Heart left ventricle (tissue), 16 donors: Measurements from ENCODE around the gene BICDL1. TPM values are rescaled to one million over a fixed set of nuclear protein-coding genes. Genes with fewer than 3 reads are reported as not detected.

ENCODE experiments used
- ATAC-seq, 4 donors: fragments of 200-7000 bp; cut with Tn5 transposase; one replicate each; pipeline ENCODE4 v1.9.1; 2020 to 2022; ENCODE audit warnings: moderate library complexity in 4 of 4, mild to moderate bottlenecking in 3 of 4, moderate number of reproducible peaks in 1 of 4
- DNase-seq, 5 donors: peaks; one replicate each; pipeline ENCODE4 v3.0.0-alpha.2; 2020
- H3K27ac ChIP-seq, 12 donors: fragments of 200-600 bp; sonication (generic) in 4 of 12; one replicate each; pipeline versions ENCODE4 v1.5.0 to v1.8.0; 2016 to 2022; ENCODE audit warnings: mild to moderate bottlenecking in 2 of 12
- H3K27me3 ChIP-seq, 9 donors: fragments of 200-600 bp; sonication (generic) in 2 of 9; one replicate each; pipeline versions ENCODE4 v1.5.1 to v1.8.0; 2016 to 2022; ENCODE audit warnings: mild to moderate bottlenecking in 3 of 9
- H3K36me3 ChIP-seq, 9 donors: fragments of 200-600 bp; sonication (generic) in 2 of 9; one replicate each; pipeline versions ENCODE4 v1.5.0 to v1.8.0; 2018 to 2022; ENCODE audit warnings: mild to moderate bottlenecking in 2 of 9
- H3K4me1 ChIP-seq, 12 donors: fragments of 200-600 bp; sonication (generic) in 4 of 12; one replicate each; pipeline versions ENCODE4 v1.5.0 to v1.8.0; 2016 to 2022; ENCODE audit warnings: mild to moderate bottlenecking in 3 of 12
- H3K4me3 ChIP-seq, 12 donors: fragments of 200-600 bp; sonication (generic) in 4 of 12; one replicate each; pipeline versions ENCODE4 v1.5.0 to v1.8.0; 2017 to 2022; ENCODE audit warnings: mild to moderate bottlenecking in 9 of 12, moderate library complexity in 4 of 12
- H3K9me3 ChIP-seq, 12 donors: fragments of 200-600 bp; sonication (generic) in 4 of 12; one replicate each; pipeline versions ENCODE4 v1.5.0 to v1.8.0; 2016 to 2022; ENCODE audit warnings: mild to moderate bottlenecking in 1 of 12
- POLR2A ChIP-seq, 2 donors: fragments of 450-650 bp; IDR thresholded peaks; one replicate each; pipeline ENCODE4 v1.6.1; 2017; ENCODE audit warnings: antibody characterized with exemption in 2 of 2, mild to moderate bottlenecking in 2 of 2, moderate library complexity in 2 of 2
- WGBS, 4 donors: extraction: QIAGEN DNeasy Blood & Tissue Kit in 2 of 4; methylation state at CpG; one replicate each; pipeline versions ENCODE4 v1.1.5 to v1.1.7; 2013 to 2018; 5-methylcytosine and 5-hydroxymethylcytosine counted together
- intact Hi-C, 10 donors: fragments of 100-400 bp; cut with DNase I; formaldehyde crosslinking; loops; one replicate each; pipeline versions ENCODE4 v1.11.1 to v1.14.2; 2022
- polyA plus RNA-seq, 2 donors: library from polyadenylated mRNA; stranded (reverse); fragments of 200-250 nt; gene quantifications; one replicate each; pipeline ENCODE4 v1.2.3, GENCODE V29; 2013
- total RNA-seq, 9 donors: library from RNA; depleted of rRNA in 2 of 9; stranded (reverse); fragments of >200 nt in 2 of 9; fragmentation: NEBNext Ultra II Directional in 3 of 9; extraction: Animal tissue kit (Norgen Biotek cat#: 25700) in 3 of 9; gene quantifications; one replicate each; pipeline versions ENCODE4 v1.1.0 to v1.2.4, GENCODE V29; 2016 to 2023
- TF ChIP-seq, protein P1 (sequence below), 12 donors: fragments of 200-600 bp; sonication (generic) in 4 of 12; IDR thresholded peaks; one replicate each; pipeline versions ENCODE4 v1.5.0 to v1.8.0; 2018 to 2022; ENCODE audit warnings: antibody characterized with exemption in 12 of 12, mild to moderate bottlenecking in 5 of 12
- donor health status: ischemic (EF 13 %, LVEDD 7.1; RV severe dilation, severe dysfunction).
- donor health status: healthy with polysubstance abuse.
- donor health status: DM: no; HTN: yes; CAD: no.
- donor health status: DM: no; HTN: no; CAD: no.
- donor health status: ischemic (EF 25% LVEDD 6.9; RV normal size, moderate dysfunction).
- donor health status: ischemic (EF 25% LVEDD 5.7; RV mildly dilated, moderate dysfunction).
- donor health status: healthy.
- donor health status: DM: yes; HTN: yes; CAD: no.
- donor health status: ischemic (EF 35%, LVEDD 5.7; RV mildly dilated, moderate dysfunction).
- donor health status: nonischemic (EF 11% LVEDD 7.7; RV severe dilation, severe dysfunction).
- donor health status: DM: yes; HTN: yes; CAD: no.
- donor health status: PGD.
- donor health status: ischemic (EF 29% LVEDD 5.4; RV normal size, mild dysfunction).
- donor health status: nonischemic (EF 23%, LVEDD 6.1; RV moderate dilation, normal function).

The BICDL1 gene
- total and polyA plus RNA-seq, 11 donors, result 0.12 to 28.0 (median 0.30) TPM; not detected in 4

DNA sequence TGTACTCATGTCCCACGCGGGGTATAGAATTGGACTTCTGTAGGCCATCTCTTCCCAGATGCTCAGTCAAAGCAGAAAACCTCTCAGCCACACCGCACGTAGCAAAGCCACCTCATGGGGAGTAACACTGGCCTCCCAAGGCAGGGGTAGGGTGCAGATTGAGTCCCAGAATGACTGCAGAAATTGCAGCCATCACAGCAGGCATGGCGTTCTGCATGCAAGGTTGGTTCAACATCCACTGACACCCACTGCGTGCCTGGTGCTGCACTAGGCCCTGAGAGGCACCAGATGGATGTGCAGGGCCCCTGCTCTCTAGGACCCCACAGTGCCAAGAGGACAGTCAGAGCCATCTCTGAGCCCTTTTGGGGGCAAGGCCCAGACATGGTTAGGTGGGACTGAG lies 87.6 kb downstream of the BICDL1 start:
- intact Hi-C loops, result no loop called here
- no peak for DNase-seq

DNA sequence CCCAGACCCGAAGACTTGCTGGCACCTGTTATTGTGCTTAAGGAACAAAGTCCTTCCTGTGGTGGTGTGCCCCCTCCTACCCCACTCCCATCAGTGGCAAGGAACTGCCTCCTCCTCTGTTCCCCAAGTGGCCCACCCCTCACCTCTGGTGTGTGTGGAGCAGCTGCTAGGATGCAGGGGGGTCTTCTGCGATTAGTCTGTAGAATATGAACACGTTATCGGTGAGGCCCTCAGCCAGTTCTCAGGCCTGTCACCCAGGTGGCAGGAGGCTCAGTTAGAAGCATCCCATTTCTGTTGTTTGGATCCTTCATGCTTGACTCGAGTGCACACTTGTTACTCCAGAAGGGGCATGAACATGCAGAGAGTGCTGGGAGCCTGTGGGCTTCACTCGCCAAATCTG lies 88.2 kb downstream of the BICDL1 start:
- Histone ChIP-seq H3K27me3 (peaks cover 0 to 4% (median 0%) of the 10 kb centered on the region in 9 donors), H3K36me3 (no peaks in the 10 kb centered on the region), H3K27ac (no peak overlapping the region), H3K9me3 (no peaks in the 10 kb centered on the region), H3K4me3 (no peak overlapping the region), H3K4me1 (peaks cover 0 to 7% (median 0%) of the 10 kb centered on the region in 12 donors)
- no peak for ATAC-seq
- DNase-seq, result no peak
- TF ChIP-seq, protein P1, sequence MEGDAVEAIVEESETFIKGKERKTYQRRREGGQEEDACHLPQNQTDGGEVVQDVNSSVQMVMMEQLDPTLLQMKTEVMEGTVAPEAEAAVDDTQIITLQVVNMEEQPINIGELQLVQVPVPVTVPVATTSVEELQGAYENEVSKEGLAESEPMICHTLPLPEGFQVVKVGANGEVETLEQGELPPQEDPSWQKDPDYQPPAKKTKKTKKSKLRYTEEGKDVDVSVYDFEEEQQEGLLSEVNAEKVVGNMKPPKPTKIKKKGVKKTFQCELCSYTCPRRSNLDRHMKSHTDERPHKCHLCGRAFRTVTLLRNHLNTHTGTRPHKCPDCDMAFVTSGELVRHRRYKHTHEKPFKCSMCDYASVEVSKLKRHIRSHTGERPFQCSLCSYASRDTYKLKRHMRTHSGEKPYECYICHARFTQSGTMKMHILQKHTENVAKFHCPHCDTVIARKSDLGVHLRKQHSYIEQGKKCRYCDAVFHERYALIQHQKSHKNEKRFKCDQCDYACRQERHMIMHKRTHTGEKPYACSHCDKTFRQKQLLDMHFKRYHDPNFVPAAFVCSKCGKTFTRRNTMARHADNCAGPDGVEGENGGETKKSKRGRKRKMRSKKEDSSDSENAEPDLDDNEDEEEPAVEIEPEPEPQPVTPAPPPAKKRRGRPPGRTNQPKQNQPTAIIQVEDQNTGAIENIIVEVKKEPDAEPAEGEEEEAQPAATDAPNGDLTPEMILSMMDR (IDR thresholded peaks at IDR 0.05), result no peak
- no peak for TF ChIP-seq POLR2A (IDR thresholded peaks at IDR 0.05)
- intact Hi-C loops, result no loop called here
- WGBS, 4 donors, result 87 to 93% (median 90%) methylated on average over 6 of the region's 6 CpGs

More for the DNA sequence above, 87.6 kb downstream of the BICDL1 start:
- no peak overlapping the region for H3K27ac ChIP-seq
- 95 to 99% (median 97%) methylated on average over 4 to 6 of the region's 6 CpGs for WGBS, 4 donors
- no peak for ATAC-seq
- no peaks in the 10 kb centered on the region for H3K9me3 ChIP-seq
- peaks cover 0 to 4% (median 0%) of the 10 kb centered on the region in 9 donors for H3K27me3 ChIP-seq
- TF ChIP-seq, protein P1 (IDR thresholded peaks at IDR 0.05), result no peak
- no peak for TF ChIP-seq POLR2A (IDR thresholded peaks at IDR 0.05)
- H3K4me3 ChIP-seq, result no peak overlapping the region
- H3K36me3 ChIP-seq, result no peaks in the 10 kb centered on the region
- H3K4me1 ChIP-seq, result peaks cover 0 to 7% (median 0%) of the 10 kb centered on the region in 12 donors

DNA sequence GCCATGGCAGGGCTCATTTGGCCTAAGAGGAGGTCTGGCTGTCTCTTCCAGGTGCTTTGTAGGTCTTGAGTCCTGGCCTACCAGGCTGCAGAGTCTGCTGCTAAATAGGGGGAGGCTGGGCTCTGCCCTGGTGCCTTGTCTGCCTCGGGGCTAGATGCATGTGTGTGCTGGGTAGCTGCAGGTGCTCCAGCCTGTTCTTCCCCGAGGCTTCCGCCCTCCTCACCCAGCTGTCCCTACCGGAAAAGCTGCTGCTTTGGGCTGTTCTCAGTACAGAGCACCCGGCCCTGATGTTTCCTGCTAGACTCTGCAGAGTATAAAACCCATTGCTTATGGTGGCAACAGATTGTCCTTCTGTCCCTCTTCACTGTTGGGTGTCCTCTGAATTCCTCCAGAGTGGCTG lies 89.8 kb downstream of the BICDL1 start:
- Histone ChIP-seq H3K9me3 (no peaks in the 10 kb centered on the region), H3K4me1 (peaks cover 0 to 7% (median 0%) of the 10 kb centered on the region in 12 donors), H3K27me3 (peaks cover 0 to 4% (median 0%) of the 10 kb centered on the region in 9 donors), H3K36me3 (no peaks in the 10 kb centered on the region), H3K4me3 (no peak overlapping the region), H3K27ac (peak overlapping the region in 3 of 12 donors; percentile 11 to 29 (median 27))
- 52 to 71% (median 68%) methylated on average over 2 to 5 of the region's 5 CpGs for WGBS, 4 donors
- peak in 1 of 5 donors; percentile 7 for DNase-seq
- peak in 2 of 4 donors; percentile 11 to 62 for ATAC-seq
- intact Hi-C loops, result no loop called here
- TF ChIP-seq, protein P1 (IDR thresholded peaks at IDR 0.05), result no peak
- TF ChIP-seq POLR2A (IDR thresholded peaks at IDR 0.05), result no peak

DNA sequence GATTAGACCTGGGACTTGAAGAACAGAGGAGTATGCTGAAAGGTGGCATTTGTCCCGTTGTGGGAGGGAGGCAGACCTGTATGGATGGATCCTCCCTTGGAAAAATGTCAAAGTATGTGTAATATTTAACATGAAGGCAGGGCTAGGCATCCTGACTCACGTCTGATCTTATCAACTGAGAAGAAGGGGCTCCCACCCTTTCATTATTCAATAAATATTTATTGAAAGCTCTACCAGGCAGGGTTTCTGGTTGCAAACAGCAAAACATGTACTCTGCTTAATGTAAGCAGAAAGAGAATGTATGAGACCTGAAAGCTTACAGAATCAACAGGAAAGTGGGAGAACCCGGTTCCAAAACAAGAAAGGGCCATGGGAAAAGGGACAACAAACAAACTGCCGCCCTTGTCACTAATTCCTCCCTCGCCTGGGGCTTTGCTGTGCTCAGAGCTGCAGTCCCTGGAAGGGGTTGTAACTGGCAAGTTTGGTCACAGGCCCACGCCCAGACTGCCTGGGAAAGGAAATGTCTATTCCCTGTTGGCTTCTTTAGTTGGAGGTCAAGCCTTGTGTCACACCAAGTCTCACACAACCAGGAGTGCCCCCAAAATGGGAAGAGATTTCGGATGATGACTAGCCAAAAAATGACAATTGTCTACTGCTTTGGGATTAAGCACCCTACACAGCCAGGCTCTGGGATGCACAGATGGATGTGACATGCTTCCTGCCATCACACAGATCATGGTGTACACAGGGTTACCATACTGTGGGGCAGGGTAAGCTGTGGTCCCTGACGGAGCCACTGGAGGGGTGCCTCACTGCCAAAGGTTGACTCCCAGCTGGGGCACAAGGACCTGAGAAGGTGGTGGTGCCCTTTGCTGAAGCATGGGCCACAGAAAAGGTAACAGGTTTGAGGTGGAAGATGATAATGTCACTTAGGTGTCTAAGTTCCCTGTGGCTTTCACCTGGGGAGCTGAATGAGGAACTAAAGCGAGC lies 90.7 kb downstream of the BICDL1 start:
- Histone ChIP-seq H3K4me3 (no peak overlapping the region), H3K27ac (peak overlapping the region in 3 of 12 donors; percentile 11 to 29 (median 27)), H3K4me1 (peaks cover 0 to 6% (median 0%) of the 10 kb centered on the region in 12 donors), H3K9me3 (no peaks in the 10 kb centered on the region), H3K27me3 (peaks cover 0 to 3% (median 0%) of the 10 kb centered on the region in 9 donors), H3K36me3 (no peaks in the 10 kb centered on the region)
- TF ChIP-seq POLR2A (IDR thresholded peaks at IDR 0.05), result no peak
- TF ChIP-seq, protein P1 (IDR thresholded peaks at IDR 0.05), result no peak
- intact Hi-C loops, result no loop called here
- WGBS, 4 donors, result 56 to 67% (median 58%) methylated on average over 9 of the region's 9 CpGs
- ATAC-seq, result peak in 2 of 4 donors; percentile 12 to 20
- DNase-seq, result peak in 2 of 5 donors; percentile 23 to 28
